Transverse colon (tissue), 4 donors: Measurements from ENCODE around the gene PGS1. TPM values are rescaled to one million over a fixed set of nuclear protein-coding genes. Genes with fewer than 3 reads are reported as not detected.

ENCODE experiments used
- DNase-seq: peaks from one replicate; pipeline ENCODE4 v3.0.0-alpha.2; 2019
- H3K27ac ChIP-seq, 4 donors: fragments of 200-600 bp; sonication (generic); 2 replicates each; pipeline ENCODE4 v1.5.1; 2016 to 2018; ENCODE audit warnings: inconsistent platforms in 4 of 4
- H3K27me3 ChIP-seq: fragments of 200-600 bp; sonication (generic); 2 replicates; pipeline ENCODE4 v1.5.1; 2017; ENCODE audit warnings: inconsistent platforms
- H3K36me3 ChIP-seq, 4 donors: fragments of 200-600 bp; sonication (generic); 2 replicates each; pipeline ENCODE4 v1.5.1; 2017 to 2019; ENCODE audit warnings: inconsistent platforms in 4 of 4
- H3K4me1 ChIP-seq, 4 donors: fragments of 200-600 bp; sonication (generic); 2 replicates each; pipeline ENCODE4 v1.5.1; 2017 to 2020; ENCODE audit warnings: inconsistent platforms in 4 of 4
- H3K4me3 ChIP-seq, 4 donors: fragments of 200-600 bp; sonication (generic); 1 replicate in 1 of 4; 2 replicates in 3 of 4; pipeline versions ENCODE4 v1.5.1 to v1.6.1; 2017 to 2019; ENCODE audit warnings: inconsistent platforms in 4 of 4
- H3K9me3 ChIP-seq, 2 donors: fragments of 200-600 bp; sonication (generic); 2 replicates each; pipeline ENCODE4 v1.5.1; 2017 to 2019; ENCODE audit warnings: inconsistent platforms in 2 of 2
- EP300 ChIP-seq: sonication (generic); formaldehyde crosslinking; IDR thresholded peaks from one replicate; pipeline ENCODE4 v1.6.1; 2017; ENCODE audit warnings: antibody characterized with exemption, low read depth
- POLR2A ChIP-seq: fragments of 450-650 bp; IDR thresholded peaks from one replicate; pipeline ENCODE4 v1.6.1; 2016; ENCODE audit warnings: antibody characterized with exemption, mild to moderate bottlenecking, moderate library complexity
- POLR2AphosphoS5 ChIP-seq, 3 donors: sonication (generic); formaldehyde crosslinking; IDR thresholded peaks; one replicate each; pipeline ENCODE4 v1.6.1; 2016; ENCODE audit warnings: antibody characterized with exemption in 3 of 3
- WGBS, 2 donors: methylation state at CpG; one replicate each; pipeline ENCODE4 v1.1.5; 2018; ENCODE audit warnings: low coverage in 1 of 2; 5-methylcytosine and 5-hydroxymethylcytosine counted together
- in situ Hi-C, 4 donors: fragments of 200-750 bp; cut with MboI; loops; one replicate each; pipeline versions ENCODE4 v1.15.0 to v1.15.1; 2017; ENCODE audit warnings: low sequenced_read_pairs in 3 of 4, low pct_ligation_motif_present in 1 of 4, low pct_unique_long_range_greater_than_20kb in 1 of 4
- intact Hi-C: fragments of 100-400 bp; cut with DNase I; formaldehyde crosslinking; loops from one replicate; pipeline ENCODE4 v1.15.1; 2023; ENCODE audit warnings: low total_unique reads
- total RNA-seq, 4 donors: library from RNA; depleted of rRNA; stranded (reverse); fragments of >200 nt; gene quantifications; one replicate each; pipeline ENCODE4 v1.1.0, GENCODE V29; 2016
- TF ChIP-seq, protein P1 (sequence below), 5 experiments: fragments of 200-600 bp in 3 of 5; fragments of 450-650 bp in 2 of 5; sonication (generic) in 3 of 5; IDR thresholded peaks; 1 replicate in 2 of 5; 2 replicates in 3 of 5; pipeline ENCODE4 v1.5.1; 2016 to 2017; ENCODE audit warnings: antibody characterized with exemption in 5 of 5, inconsistent platforms in 3 of 5, mild to moderate bottlenecking in 2 of 5, moderate library complexity in 1 of 5

PGS1 gene
- total RNA-seq, 4 donors from 2014 or later: 32.1 to 77.6 (median 60.1) TPM

DNA sequence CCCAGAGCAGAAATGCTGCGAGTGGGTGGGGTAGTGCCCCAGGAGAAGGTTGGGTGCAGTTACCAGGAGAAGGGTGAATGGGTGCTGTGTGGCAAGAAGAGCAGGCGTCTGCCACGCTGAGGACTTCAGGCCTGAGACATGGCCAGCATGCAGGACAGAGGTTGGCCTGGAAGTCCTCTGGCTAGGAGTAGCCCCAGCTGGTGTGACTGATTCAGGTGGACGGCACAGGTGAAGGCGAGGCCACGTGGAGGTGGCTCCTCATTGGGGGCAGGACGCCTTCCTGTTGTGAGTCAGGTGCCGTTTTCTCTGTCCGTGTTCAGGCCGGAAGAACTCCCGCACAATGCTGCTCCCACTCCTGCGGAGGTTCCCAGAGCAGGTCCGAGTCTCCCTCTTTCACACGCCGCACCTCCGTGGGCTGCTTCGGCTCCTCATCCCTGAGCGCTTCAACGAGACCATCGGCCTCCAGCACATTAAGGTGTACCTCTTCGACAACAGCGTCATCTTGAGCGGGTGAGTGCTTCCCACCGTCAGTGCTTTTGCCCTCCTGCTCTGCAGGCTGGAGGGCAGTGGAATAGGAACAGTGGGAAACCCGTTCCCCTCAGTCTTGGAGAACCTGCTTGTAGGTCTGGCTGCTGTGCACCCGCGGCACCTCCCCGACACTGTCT, 20.7 kb downstream of the PGS1 start:
- H3K9me3 ChIP-seq: no peaks in the 10 kb centered on the region
- H3K4me1 ChIP-seq: peaks cover 0 to 5% (median 0%) of the 10 kb centered on the region in 4 donors
- H3K27ac ChIP-seq: no peak overlapping the region
- no peak for DNase-seq
- H3K36me3 ChIP-seq: peaks cover 0 to 53% (median 20%) of the 10 kb centered on the region in 4 donors
- no peak overlapping the region for H3K4me3 ChIP-seq
- no peaks in the 10 kb centered on the region for H3K27me3 ChIP-seq
- 87% methylated on average over 28 of the region's 28 CpGs; no CpG with 5 or more reads in 1 of the 2 donors for WGBS, 2 donors
- intact Hi-C loops: no loop called here
- TF ChIP-seq, protein P1, sequence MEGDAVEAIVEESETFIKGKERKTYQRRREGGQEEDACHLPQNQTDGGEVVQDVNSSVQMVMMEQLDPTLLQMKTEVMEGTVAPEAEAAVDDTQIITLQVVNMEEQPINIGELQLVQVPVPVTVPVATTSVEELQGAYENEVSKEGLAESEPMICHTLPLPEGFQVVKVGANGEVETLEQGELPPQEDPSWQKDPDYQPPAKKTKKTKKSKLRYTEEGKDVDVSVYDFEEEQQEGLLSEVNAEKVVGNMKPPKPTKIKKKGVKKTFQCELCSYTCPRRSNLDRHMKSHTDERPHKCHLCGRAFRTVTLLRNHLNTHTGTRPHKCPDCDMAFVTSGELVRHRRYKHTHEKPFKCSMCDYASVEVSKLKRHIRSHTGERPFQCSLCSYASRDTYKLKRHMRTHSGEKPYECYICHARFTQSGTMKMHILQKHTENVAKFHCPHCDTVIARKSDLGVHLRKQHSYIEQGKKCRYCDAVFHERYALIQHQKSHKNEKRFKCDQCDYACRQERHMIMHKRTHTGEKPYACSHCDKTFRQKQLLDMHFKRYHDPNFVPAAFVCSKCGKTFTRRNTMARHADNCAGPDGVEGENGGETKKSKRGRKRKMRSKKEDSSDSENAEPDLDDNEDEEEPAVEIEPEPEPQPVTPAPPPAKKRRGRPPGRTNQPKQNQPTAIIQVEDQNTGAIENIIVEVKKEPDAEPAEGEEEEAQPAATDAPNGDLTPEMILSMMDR (IDR thresholded peaks at IDR 0.05): no peak
- TF ChIP-seq POLR2A: no peak
- TF ChIP-seq POLR2AphosphoS5 (IDR thresholded peaks at IDR 0.05): no peak
- TF ChIP-seq EP300: no peak
- in situ Hi-C loops: no loop called here

DNA sequence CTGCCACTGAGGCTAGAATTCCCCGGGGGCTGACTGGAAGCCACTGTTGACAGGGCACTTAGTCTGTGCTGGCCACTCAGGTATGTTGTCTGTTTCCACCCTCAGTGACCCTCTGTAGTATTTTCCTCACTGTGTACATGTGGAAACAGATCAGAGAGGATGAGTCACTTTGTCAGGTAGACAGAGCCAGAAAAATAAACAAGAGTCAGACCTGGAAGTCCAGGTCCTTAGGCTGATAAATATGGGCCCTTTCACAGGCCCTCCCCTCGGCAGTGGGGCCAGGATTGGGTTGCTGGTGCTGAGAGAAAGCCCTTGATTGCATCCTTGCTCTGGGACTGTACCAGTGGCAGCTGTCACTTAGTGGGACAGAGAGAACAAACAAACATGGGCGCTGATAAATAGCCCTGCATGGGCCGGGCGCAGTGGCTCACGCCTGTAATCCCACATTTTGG, 21.3 kb downstream of the PGS1 start:
- WGBS, 2 donors: 82 to 100% methylated on average over 3 to 6 of the region's 6 CpGs
- Histone ChIP-seq H3K9me3 (no peaks in the 10 kb centered on the region), H3K27ac (no peak overlapping the region), H3K4me1 (peaks cover 0 to 5% (median 0%) of the 10 kb centered on the region in 4 donors), H3K27me3 (no peaks in the 10 kb centered on the region), H3K36me3 (peaks cover 0 to 54% (median 23%) of the 10 kb centered on the region in 4 donors), H3K4me3 (no peak overlapping the region)
- no peak for DNase-seq
- TF ChIP-seq POLR2A (no peak), POLR2AphosphoS5 (IDR thresholded peaks at IDR 0.05) (no peak), EP300 (no peak)
- TF ChIP-seq, protein P1 (IDR thresholded peaks at IDR 0.05): no peak
- intact Hi-C loops: no loop called here
- in situ Hi-C loops: no loop called here

DNA sequence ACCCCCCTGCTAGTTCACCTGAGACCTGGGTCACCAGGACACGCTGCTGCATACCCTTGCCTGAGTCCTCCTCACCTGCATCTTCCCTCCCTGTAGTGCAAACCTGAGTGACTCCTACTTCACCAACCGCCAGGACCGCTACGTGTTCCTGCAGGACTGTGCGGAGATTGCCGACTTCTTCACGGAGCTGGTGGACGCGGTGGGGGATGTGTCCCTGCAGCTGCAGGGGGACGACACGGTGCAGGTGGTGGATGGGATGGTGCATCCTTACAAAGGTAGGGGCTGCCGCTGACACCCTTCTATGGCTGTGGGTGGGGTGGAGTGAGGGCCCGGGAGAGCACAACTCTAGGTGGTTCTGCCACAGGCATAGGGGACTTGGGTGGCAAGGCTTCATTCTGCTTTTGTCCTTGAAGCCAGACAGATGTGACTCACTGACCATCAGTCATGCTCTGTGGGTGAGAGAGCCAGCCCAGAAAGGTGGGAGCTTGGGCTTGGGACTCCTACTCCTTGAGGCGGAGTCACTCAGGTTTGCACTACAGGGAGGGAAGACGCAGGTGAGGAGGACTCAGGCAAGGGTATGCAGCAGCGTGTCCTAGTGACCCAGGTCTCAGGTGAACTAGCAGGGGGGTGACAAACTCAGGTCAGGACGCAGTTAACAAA, 22.3 kb downstream of the PGS1 start:
- in situ Hi-C loops (no loop called here), intact Hi-C loops (no loop called here)
- TF ChIP-seq, protein P1 (IDR thresholded peaks at IDR 0.05): no peak
- TF ChIP-seq EP300 (no peak), POLR2A (no peak), POLR2AphosphoS5 (IDR thresholded peaks at IDR 0.05) (no peak)
- Histone ChIP-seq H3K4me3 (no peak overlapping the region), H3K4me1 (peaks cover 0 to 5% (median 0%) of the 10 kb centered on the region in 4 donors), H3K27ac (no peak overlapping the region), H3K36me3 (peaks cover 0 to 54% (median 22%) of the 10 kb centered on the region in 4 donors), H3K27me3 (no peaks in the 10 kb centered on the region), H3K9me3 (no peaks in the 10 kb centered on the region)
- no peak for DNase-seq
- 80 to 92% methylated on average over 1 to 17 of the region's 17 CpGs for WGBS, 2 donors

DNA sequence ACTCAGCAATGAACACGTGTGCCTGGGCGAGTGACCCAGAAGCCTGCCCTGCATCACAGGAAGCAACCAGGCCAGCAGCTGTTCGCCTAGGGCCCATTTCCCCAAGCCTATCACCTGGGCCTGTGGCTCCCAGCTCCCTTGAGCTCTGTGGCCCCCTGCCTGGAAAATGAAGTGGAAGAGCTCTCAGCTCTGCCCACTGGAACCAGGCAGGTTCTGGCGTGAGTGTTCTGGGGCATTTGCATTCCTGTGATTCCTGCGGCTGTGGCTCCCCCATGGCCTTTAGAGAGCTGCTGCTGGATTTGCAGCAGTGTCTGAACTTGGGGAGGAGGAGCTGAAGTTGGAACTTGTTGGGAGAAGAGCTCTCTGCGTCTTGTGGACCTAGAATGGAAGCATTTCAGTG, 22.8 kb downstream of the PGS1 start:
- DNase-seq: no peak
- Histone ChIP-seq H3K4me1 (peaks cover 0 to 5% (median 0%) of the 10 kb centered on the region in 4 donors), H3K36me3 (peaks cover 0 to 54% (median 22%) of the 10 kb centered on the region in 4 donors), H3K27ac (no peak overlapping the region), H3K27me3 (no peaks in the 10 kb centered on the region), H3K4me3 (no peak overlapping the region), H3K9me3 (no peaks in the 10 kb centered on the region)
- TF ChIP-seq POLR2A (no peak), EP300 (no peak), POLR2AphosphoS5 (IDR thresholded peaks at IDR 0.05) (no peak)
- TF ChIP-seq, protein P1 (IDR thresholded peaks at IDR 0.05): no peak
- intact Hi-C loops (no loop called here), in situ Hi-C loops (no loop called here)
- 69% methylated on average over 6 of the region's 6 CpGs; no CpG with 5 or more reads in 1 of the 2 donors for WGBS, 2 donors
